GM12872 (cell line): ENCODE data around the gene ERC1.

Experiments
- TF ChIP-seq, protein P1 (sequence below): IDR thresholded peaks from 3 replicates; pipeline ENCODE4 v1.5.1; 2011; ENCODE audit warnings: low read depth, mild to moderate bottlenecking, low read length, moderate library complexity; ENCODE audit not compliant: insufficient read depth

The ERC1 gene

DNA sequence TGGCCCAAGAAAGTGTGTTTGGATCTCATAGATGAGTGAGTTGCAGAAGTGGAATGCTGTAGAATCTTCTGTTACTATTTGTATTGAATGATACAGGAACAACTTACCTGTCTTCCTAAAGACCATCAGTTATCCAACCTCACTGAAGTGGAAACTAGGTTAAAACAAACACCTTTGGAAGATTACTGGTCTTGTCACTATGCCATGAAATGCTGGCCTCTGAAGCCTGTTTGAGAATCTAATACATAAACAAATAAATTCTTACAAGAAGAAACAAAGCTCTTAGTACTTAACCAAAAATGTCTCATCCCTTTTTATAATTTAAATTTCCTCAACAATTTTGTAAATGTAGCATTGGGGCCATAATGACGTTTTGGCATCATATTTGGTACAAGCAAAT is 448.2 kb downstream of the ERC1 start:
- TF ChIP-seq, protein P1, sequence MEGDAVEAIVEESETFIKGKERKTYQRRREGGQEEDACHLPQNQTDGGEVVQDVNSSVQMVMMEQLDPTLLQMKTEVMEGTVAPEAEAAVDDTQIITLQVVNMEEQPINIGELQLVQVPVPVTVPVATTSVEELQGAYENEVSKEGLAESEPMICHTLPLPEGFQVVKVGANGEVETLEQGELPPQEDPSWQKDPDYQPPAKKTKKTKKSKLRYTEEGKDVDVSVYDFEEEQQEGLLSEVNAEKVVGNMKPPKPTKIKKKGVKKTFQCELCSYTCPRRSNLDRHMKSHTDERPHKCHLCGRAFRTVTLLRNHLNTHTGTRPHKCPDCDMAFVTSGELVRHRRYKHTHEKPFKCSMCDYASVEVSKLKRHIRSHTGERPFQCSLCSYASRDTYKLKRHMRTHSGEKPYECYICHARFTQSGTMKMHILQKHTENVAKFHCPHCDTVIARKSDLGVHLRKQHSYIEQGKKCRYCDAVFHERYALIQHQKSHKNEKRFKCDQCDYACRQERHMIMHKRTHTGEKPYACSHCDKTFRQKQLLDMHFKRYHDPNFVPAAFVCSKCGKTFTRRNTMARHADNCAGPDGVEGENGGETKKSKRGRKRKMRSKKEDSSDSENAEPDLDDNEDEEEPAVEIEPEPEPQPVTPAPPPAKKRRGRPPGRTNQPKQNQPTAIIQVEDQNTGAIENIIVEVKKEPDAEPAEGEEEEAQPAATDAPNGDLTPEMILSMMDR = no peak

DNA sequence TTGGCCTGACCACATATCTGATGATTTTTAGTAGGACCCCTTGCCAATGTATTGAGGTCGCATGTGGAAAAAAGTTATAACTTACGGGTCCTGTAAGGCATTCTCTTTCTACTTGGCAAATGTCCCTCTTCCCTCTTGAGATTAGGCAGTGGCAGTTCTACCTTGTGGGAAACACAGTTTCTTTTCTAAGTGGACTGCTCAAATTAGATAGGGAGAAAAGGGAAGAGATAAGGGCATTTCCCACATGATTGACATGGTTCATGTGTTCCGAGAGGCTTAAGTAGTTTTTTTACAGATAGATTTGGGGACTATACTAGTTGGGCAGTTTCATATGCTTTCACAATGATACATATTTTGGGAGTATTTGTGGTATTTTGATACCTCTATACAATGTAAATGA is 448.7 kb downstream of the ERC1 start:
- TF ChIP-seq, protein P1 = no peak

DNA sequence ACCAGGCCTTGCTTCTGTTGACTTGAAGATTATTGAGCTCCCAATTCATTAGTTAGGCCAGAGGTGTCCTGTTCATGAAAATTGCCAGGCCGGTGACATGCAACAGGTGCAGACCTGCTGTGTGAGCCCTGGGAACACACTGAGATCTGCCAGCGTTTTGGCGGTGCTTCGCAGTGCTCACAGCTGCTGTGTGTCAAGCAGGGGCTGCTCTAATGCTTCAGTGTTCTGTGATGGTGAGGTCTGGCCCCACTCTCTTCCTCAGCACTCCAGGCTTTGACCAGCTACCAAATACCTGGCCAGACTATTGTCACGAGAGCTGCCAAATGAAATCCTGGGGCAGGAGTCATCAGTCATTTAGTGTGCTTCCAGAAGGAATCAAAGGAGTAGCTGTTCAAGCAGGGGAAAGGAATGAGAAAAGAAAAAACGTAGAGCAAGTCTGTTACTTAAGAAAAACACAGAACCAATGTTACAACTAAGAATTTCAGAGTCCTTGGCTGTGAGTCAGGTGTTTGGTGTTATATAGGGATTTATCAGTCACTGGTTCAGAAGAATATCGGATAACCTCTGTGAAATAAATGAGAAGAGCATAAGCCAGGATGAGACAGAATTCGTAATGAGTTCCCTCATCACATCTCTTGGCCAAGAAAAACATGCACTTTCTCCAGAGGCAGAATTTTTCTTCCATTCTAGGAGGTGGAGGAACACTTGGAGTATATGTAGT is 452.6 kb downstream of the ERC1 start:
- TF ChIP-seq, protein P1 = no peak

DNA sequence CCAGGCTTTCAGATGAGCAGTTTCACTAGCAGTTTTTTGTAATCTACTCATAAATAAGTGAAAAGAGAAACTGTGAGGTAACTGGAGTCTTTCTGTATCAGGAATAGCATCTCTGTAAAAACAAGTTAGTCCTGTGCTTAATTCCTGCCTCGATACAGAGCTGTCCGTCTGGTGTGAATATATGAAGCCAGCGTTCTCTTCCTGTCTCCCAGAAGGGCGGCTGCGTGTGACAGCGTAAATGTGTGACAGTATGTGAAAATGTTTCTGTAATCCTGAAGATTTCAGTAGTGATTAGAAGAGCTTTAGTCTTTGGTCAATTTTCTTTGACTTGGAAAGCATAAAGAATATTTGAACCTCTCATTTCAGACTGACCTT is 453.1 kb downstream of the ERC1 start:
- TF ChIP-seq, protein P1 = no peak

DNA sequence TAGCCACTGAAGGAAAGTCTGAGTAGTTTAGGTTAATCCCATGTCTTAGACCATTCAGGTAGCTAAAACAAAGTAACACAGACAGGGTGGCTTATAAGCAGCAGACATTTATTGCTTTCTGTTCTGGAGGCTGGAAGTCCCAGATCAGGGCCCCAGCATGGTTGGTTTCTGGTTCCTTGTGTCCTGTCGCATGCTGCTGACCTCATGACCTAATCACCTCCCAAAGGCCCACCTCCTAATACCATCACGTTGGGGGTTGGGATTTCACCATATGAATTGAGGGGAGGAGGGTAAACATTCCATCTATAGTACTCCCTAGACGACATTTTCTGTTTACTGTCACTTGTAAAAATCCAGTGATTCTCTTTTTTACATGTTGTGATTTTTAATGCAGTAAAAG is 454.8 kb downstream of the ERC1 start:
- TF ChIP-seq, protein P1 = no peak

DNA sequence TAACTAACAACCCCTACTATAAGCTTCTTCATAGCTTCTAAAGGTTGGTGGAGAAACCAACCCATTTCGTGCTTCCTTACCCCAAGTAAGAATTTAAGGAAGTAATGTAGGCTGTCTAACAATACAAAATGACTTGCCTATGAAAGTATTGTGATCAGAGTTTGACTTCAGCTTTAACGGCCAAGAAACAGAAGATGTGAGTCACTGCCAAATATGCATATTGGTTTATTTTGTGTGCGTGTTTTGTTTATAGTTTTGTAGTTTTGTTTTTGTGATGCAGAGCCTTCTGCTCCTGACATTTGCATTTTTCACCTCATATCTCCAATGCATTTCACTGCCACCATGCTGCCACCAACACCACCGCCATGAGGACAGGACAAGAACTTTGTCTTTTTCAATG is 457.3 kb downstream of the ERC1 start:
- TF ChIP-seq, protein P1 = no peak

DNA sequence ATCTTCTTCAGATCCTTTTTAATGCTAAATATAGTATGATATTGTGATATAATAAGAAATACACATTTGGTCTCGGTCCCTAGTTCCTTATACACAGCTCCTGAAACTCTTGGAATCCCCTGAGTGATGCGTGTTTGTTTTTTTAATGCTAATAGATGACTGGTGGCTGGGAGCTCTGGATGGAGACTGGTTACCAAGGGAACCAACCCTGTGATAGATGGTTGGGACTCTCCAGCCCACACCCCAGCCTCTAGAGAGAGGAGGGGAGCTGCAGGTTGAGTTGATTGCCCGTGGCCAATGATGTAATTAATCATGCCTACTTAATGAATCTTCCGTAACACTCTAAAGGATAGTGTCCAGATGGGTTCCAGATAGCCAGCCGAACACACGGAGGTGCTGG is 462.8 kb downstream of the ERC1 start:
- TF ChIP-seq, protein P1 = no peak
